ENCODE results near the gene KDM2A. TPM values are rescaled to one million over a fixed set of nuclear protein-coding genes. Genes with fewer than 3 reads are reported as not detected.
A peak's percentile ranks its signal among the peaks of the same experiment; 100 is the strongest.

KDM2A gene
- total RNA-seq, 1 donor from 2014 or later: 44.1 TPM

GRCh38 chr11:67272327-67273259, 153.5 kb downstream of the KDM2A start:
- DNase-seq (ENCODE audit: low spot score): no peak

GRCh38 chr11:67273260-67273990, 154.4 kb downstream of the KDM2A start:
- DNase-seq (ENCODE audit: low spot score): no peak

DNA sequence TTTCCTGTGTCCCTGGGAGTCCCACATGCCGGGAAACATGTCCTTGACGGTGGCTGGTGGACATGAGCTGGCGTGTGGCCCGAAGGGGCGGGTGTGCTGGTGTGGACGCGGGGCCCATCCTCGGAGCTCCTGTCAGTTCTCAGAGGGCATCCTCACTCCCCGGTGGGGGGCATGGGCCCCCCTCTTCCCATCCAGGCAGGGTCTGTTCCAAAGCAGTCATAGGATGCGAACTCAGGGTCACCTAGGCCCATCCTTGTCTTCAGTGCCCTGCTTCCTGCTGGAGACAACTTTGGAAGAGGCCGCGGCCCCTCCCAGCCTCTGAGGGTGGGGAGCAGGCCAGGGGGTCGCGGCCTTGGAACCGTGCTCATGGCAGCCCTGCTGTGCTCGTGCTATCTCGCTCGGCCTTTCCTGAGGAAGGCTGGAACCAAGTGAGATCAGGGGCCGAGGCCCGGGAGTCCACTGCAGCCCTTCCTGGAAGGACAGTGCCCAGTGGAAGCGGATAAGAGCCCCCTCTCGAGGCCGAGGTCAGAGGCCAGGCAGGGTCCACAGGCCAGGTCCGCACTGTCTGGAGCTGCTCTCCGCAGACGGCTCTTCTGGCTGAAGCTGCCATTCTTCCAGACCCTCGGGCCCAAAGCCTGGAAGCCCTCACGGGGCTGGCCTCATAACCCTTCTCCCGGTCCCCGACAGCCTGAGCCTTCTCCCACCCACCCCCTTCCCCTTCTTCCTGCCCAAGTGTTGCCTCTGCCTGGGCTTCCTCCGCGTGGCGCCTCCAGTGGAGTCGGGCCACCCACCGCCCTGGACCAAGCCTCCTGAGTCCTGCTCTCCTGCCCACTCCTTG, 155.9 kb downstream of the KDM2A start:
- DNase-seq (ENCODE audit: low spot score): no peak

DNA sequence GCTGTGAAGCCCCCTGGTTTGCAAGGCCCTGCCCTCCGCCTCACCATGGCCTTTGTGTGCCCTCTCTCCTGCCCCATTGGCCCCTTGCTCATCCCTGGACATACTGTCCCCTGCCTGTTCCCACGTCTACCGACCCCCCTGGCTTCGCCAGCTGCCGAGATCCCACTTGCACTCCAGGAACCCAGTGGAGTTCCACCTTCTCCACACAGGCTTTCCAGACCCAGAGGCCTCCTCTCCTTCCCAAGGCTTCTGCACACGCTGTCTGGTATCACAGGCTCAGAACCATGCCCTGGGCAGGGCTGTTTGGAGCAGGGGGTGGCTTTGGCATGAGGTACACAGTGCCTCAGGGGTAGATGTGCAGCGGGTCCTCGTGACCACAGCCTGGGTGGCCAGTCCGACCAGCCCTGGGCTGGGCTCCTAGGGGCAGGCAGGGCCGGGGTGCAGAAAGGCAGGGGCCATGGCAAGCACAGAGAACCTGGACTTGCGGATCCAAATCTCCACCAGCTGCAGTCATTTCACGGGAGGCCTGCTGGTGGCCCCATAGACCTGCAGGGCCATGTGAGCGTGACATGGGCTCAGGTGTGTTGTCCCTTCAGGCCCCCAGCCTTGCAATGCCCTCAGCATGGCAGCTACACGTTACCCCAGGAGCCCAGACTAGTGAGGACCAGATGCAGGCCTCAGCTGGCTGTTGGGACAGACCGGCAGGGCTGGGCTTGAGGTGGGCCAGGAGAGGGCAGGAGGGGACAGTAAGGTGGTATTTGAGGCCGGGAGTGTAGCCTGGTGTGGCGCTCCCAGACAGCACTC, 156.7 kb downstream of the KDM2A start:
- no peak for DNase-seq (ENCODE audit: low spot score)

DNA sequence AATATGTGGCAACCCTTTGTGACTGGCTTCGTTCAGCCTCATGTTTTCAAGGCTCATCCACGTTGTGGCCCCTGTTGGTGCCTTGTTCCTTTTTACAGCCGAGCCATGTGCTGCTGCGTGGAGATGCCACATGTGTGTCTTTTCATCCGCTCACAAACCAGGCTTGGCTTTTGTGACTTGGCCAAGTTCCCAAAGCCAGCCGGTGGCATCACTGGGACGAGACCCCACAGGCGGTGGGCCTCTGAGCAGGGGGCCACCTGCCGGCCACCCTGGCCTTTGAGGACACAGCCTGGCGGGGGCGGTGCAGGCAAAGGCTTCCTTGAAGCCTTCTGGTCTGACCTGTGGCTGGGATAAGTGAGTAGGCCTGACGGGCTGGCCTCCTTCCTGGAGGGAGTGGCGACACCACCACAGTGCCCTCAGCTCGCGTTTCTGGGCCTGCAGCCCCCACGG, 157.7 kb downstream of the KDM2A start:
- DNase-seq (ENCODE audit: low spot score): no peak

- DNase-seq (ENCODE audit: low spot score): peak; percentile 79
Measured at GRCh38 chr11:67277231-67277961, 158.3 kb downstream of the KDM2A start.

GRCh38 chr11:67278135-67278938, 159.3 kb downstream of the KDM2A start:
- no peak for DNase-seq (ENCODE audit: low spot score)

- DNase-seq (ENCODE audit: low spot score): no peak
Measured at GRCh38 chr11:67278939-67279588, 160.0 kb downstream of the KDM2A start.

GRCh38 chr11:67279589-67280340, 160.7 kb downstream of the KDM2A start:
- no peak for DNase-seq (ENCODE audit: low spot score)

DNA sequence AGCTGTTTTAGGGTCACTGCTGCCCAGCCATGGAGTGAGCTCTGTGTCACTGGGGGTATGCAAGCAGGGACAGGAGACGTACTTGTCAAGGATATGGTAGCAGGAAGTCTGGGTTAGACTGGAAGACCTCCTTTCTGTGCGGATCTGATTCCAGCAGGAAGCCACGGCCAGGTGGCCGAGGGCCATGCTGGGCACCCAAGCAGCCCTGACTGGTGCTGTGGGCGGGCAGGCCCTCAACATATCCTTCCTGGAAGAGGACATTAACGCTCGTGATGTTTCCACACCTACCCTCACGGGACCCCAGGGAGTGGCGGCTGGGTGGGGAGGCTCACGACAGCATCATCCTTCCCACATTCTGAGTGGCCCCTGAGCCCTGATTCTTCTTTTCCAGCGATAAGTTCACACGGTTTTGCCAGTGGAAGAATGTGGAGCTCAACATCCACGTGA, 161.3 kb downstream of the KDM2A start:
- no peak for DNase-seq (ENCODE audit: low spot score)

DNA sequence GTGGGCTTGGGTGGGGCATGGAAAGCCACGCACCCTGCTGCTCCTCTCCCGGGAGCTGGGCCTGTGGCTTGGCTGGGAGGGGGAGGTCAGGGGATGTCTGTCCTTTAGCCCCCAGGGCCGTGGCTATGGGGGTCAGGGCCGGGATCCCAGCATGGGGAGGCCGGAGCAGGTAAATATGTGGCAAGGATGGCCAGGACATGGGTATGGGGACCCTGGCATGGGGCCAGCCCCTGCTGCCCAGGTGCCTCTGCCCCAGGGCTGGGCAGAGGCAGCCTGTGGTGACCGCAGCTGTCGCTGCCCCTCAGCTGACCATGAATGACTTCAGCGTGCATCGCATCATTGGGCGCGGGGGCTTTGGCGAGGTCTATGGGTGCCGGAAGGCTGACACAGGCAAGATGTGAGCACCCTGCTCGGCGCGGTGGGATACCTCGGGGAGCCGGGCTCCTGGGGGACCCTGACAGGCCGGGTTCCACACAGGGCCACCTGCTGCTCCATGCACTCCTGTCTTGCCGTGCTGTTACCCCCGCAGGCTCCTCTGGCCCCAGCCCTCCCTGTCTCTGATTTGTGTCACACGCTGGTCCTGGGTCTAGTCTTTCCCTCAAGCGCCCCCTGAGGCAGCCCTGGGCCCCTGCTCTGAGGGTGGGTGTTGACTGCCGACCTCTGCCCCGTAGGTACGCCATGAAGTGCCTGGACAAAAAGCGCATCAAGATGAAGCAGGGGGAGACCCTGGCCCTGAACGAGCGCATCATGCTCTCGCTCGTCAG, 161.9 kb downstream of the KDM2A start:
- DNase-seq (ENCODE audit: low spot score): no peak

- DNase-seq (ENCODE audit: low spot score): no peak
Measured at GRCh38 chr11:67281552-67282150, 162.6 kb downstream of the KDM2A start.

GRCh38 chr11:67282155-67282875, 163.3 kb downstream of the KDM2A start:
- DNase-seq (ENCODE audit: low spot score): no peak

- no peak for DNase-seq (ENCODE audit: low spot score)
Measured at GRCh38 chr11:67282876-67283371, 163.9 kb downstream of the KDM2A start.

GRCh38 chr11:67283481-67283963, 164.5 kb downstream of the KDM2A start:
- DNase-seq (ENCODE audit: low spot score): no peak

Data from umbilical cord (tissue), 2 donors.